Osteocyte (in vitro differentiated cells): ENCODE data around the gene MRRF. TPM values are rescaled to one million over a fixed set of nuclear protein-coding genes. Genes with fewer than 3 reads are reported as not detected.

Experiments used
- DNase-seq: peaks from one replicate; pipeline ENCODE4 v3.0.0; 2021; ENCODE audit warnings: mixed read lengths; ENCODE audit not compliant: unreplicated experiment; ENCODE audit errors: extremely low spot score
- H3K27ac Mint-ChIP-seq: one replicate; pipeline ENCODE4 v1.8.0; 2021; ENCODE audit warnings: mild to moderate bottlenecking, mixed read lengths; ENCODE audit not compliant: unreplicated experiment
- H3K27me3 Mint-ChIP-seq: one replicate; pipeline ENCODE4 v1.8.0; 2021; ENCODE audit warnings: mixed read lengths; ENCODE audit not compliant: unreplicated experiment
- H3K36me3 Mint-ChIP-seq: one replicate; pipeline ENCODE4 v1.8.0; 2021; ENCODE audit warnings: mixed read lengths; ENCODE audit not compliant: unreplicated experiment
- H3K4me1 Mint-ChIP-seq: one replicate; pipeline ENCODE4 v1.8.0; 2021; ENCODE audit warnings: mixed read lengths; ENCODE audit not compliant: unreplicated experiment
- H3K4me3 Mint-ChIP-seq: one replicate; pipeline ENCODE4 v1.8.0; 2021; ENCODE audit warnings: mild to moderate bottlenecking, moderate library complexity, mixed read lengths; ENCODE audit not compliant: unreplicated experiment
- H3K9me3 Mint-ChIP-seq: one replicate; pipeline ENCODE4 v1.8.0; 2021; ENCODE audit warnings: mixed read lengths; ENCODE audit not compliant: unreplicated experiment
- CTCF ChIP-seq: fragments of 200-600 bp; sonication (generic); IDR thresholded peaks from 2 replicates; pipeline ENCODE4 v1.5.0; 2021; ENCODE audit warnings: antibody characterized with exemption, mild to moderate bottlenecking, moderate library complexity
- total RNA-seq: library from RNA; stranded (reverse); gene quantifications from 2 replicates; pipeline ENCODE4 v1.2.1, GENCODE V29; 2021

MRRF gene
- total RNA-seq, 1 donor from 2014 or later = 26.0 TPM

GRCh38 chr9:122367774-122368460 is 103.2 kb downstream of the MRRF start:
- Mint-ChIP-seq H3K36me3 (no peaks in the 10 kb centered on the region), H3K27me3 (peaks cover 7% of the 10 kb centered on the region), H3K27ac (no peak overlapping the region), H3K4me3 (no peak overlapping the region), H3K9me3 (peaks cover 4% of the 10 kb centered on the region), H3K4me1 (peaks cover 12% of the 10 kb centered on the region)
- no peak for DNase-seq
- no peak for TF ChIP-seq CTCF

- no peak for TF ChIP-seq CTCF
- Mint-ChIP-seq H3K27ac (no peak overlapping the region), H3K4me1 (peaks cover 12% of the 10 kb centered on the region), H3K27me3 (peaks cover 9% of the 10 kb centered on the region), H3K9me3 (peaks cover 4% of the 10 kb centered on the region), H3K4me3 (no peak overlapping the region), H3K36me3 (no peaks in the 10 kb centered on the region)
- DNase-seq = no peak
Observed at GRCh38 chr9:122368642-122369041, 104.0 kb downstream of the MRRF start.

- DNase-seq = no peak
- Mint-ChIP-seq H3K27ac (no peak overlapping the region), H3K9me3 (peaks cover 4% of the 10 kb centered on the region), H3K27me3 (peaks cover 9% of the 10 kb centered on the region), H3K36me3 (no peaks in the 10 kb centered on the region), H3K4me3 (no peak overlapping the region), H3K4me1 (peaks cover 18% of the 10 kb centered on the region)
- no peak for TF ChIP-seq CTCF
Observed at GRCh38 chr9:122370303-122370702, 105.6 kb downstream of the MRRF start.

GRCh38 chr9:122370869-122371755 is 106.4 kb downstream of the MRRF start, which contains the start of gene PTGS1:
TSS of gene PTGS1 (plus strand) at chr9:122371024. CDS start at chr9:122371085, 61 bp downstream.
- Mint-ChIP-seq H3K4me3 (peak within 1 kb of the TSS; percentile 66), H3K27me3 (peaks cover 9% of the 10 kb centered on the region), H3K9me3 (peaks cover 4% of the 10 kb centered on the region), H3K36me3 (no peaks in the 10 kb centered on the region), H3K4me1 (peaks cover 24% of the 10 kb centered on the region), H3K27ac (no peak within 1 kb of the TSS)
- TF ChIP-seq CTCF = no peak
- DNase-seq = no peak

- Mint-ChIP-seq H3K4me1 (peaks cover 30% of the 10 kb centered on the region), H3K27me3 (peaks cover 9% of the 10 kb centered on the region), H3K27ac (no peak overlapping the region), H3K36me3 (no peaks in the 10 kb centered on the region), H3K9me3 (peaks cover 4% of the 10 kb centered on the region), H3K4me3 (no peak overlapping the region)
- TF ChIP-seq CTCF = no peak
- DNase-seq = no peak
Observed at GRCh38 chr9:122371846-122372245, 107.2 kb downstream of the MRRF start.
